ENCODE measurements around the gene LRRFIP2. TPM values are rescaled to one million over a fixed set of nuclear protein-coding genes. Genes with fewer than 3 reads are reported as not detected.

LRRFIP2 gene
- total and polyA plus RNA-seq, 4 donors: 44.5 to 96.9 (median 57.0) TPM

- DNase-seq: no peak
- peaks cover 3% of the 10 kb centered on the region in 2 donors for H3K4me1 ChIP-seq (ENCODE audit: control insufficient read depth in 1 of 2, insufficient read depth in 2 of 2, low read length in 2 of 2)
- no peaks in the 10 kb centered on the region for H3K9me3 ChIP-seq (ENCODE audit: control insufficient read depth, low read length)
- no peak overlapping the region for H3K27ac ChIP-seq (ENCODE audit: low read depth in 1 of 2, low read length in 2 of 2)
- intact Hi-C loops (cut with DNase I): no loop called here
- no peaks in the 10 kb centered on the region for H3K36me3 ChIP-seq (ENCODE audit: control insufficient read depth in 1 of 2, insufficient read depth in 2 of 2, low read length in 1 of 2)
- no peak overlapping the region for H3K4me3 ChIP-seq (ENCODE audit: low read length in 2 of 2)
- ATAC-seq (ENCODE audit: low FRiP score): no peak
- no peaks in the 10 kb centered on the region for H3K27me3 ChIP-seq (ENCODE audit: control insufficient read depth in 1 of 2, insufficient read depth in 2 of 2, low read length in 1 of 2)
Observed at GRCh38 chr3:37097776-37098175, 76.6 kb downstream of the LRRFIP2 start.

GRCh38 chr3:37096975-37097374, 77.4 kb downstream of the LRRFIP2 start:
- 7 to 8% methylated on average over 1 of the region's 1 CpG for WGBS, 2 donors
- H3K9me3 ChIP-seq (ENCODE audit: control insufficient read depth, low read length): no peaks in the 10 kb centered on the region
- no peaks in the 10 kb centered on the region for H3K36me3 ChIP-seq (ENCODE audit: control insufficient read depth in 1 of 2, insufficient read depth in 2 of 2, low read length in 1 of 2)
- intact Hi-C loops (cut with DNase I): no loop called here
- no peaks in the 10 kb centered on the region for H3K27me3 ChIP-seq (ENCODE audit: control insufficient read depth in 1 of 2, insufficient read depth in 2 of 2, low read length in 1 of 2)
- peaks cover 0 to 3% of the 10 kb centered on the region in 2 donors for H3K4me1 ChIP-seq (ENCODE audit: control insufficient read depth in 1 of 2, insufficient read depth in 2 of 2, low read length in 2 of 2)
- no peak for DNase-seq
- H3K27ac ChIP-seq (ENCODE audit: low read depth in 1 of 2, low read length in 2 of 2): no peak overlapping the region
- no peak for ATAC-seq (ENCODE audit: low FRiP score)
- no peak overlapping the region for H3K4me3 ChIP-seq (ENCODE audit: low read length in 2 of 2)

- intact Hi-C loops (cut with DNase I): no loop called here
- WGBS, 2 donors: 7 to 11% methylated on average over 1 of the region's 1 CpG
- no peak overlapping the region for H3K4me3 ChIP-seq (ENCODE audit: low read length in 2 of 2)
- no peaks in the 10 kb centered on the region for H3K9me3 ChIP-seq (ENCODE audit: control insufficient read depth, low read length)
- DNase-seq (no peak), ATAC-seq (ENCODE audit: low FRiP score) (no peak)
- no peak overlapping the region for H3K27ac ChIP-seq (ENCODE audit: low read depth in 1 of 2, low read length in 2 of 2)
- H3K4me1 ChIP-seq (ENCODE audit: control insufficient read depth in 1 of 2, insufficient read depth in 2 of 2, low read length in 2 of 2): peaks cover 0 to 3% of the 10 kb centered on the region in 2 donors
- H3K27me3 ChIP-seq (ENCODE audit: control insufficient read depth in 1 of 2, insufficient read depth in 2 of 2, low read length in 1 of 2): no peaks in the 10 kb centered on the region
- H3K36me3 ChIP-seq (ENCODE audit: control insufficient read depth in 1 of 2, insufficient read depth in 2 of 2, low read length in 1 of 2): peaks cover 0 to under 1% of the 10 kb centered on the region in 2 donors
Observed at GRCh38 chr3:37096288-37096687, 78.1 kb downstream of the LRRFIP2 start.

- DNase-seq (no peak), ATAC-seq (ENCODE audit: low FRiP score) (no peak)
- Histone ChIP-seq H3K27me3 (ENCODE audit: control insufficient read depth in 1 of 2, insufficient read depth in 2 of 2, low read length in 1 of 2) (no peaks in the 10 kb centered on the region), H3K4me1 (ENCODE audit: control insufficient read depth in 1 of 2, insufficient read depth in 2 of 2, low read length in 2 of 2) (peaks cover 0 to 3% of the 10 kb centered on the region in 2 donors), H3K36me3 (ENCODE audit: control insufficient read depth in 1 of 2, insufficient read depth in 2 of 2, low read length in 1 of 2) (peaks cover 0 to 2% of the 10 kb centered on the region in 2 donors), H3K4me3 (ENCODE audit: low read length in 2 of 2) (no peak overlapping the region), H3K9me3 (ENCODE audit: control insufficient read depth, low read length) (no peaks in the 10 kb centered on the region), H3K27ac (ENCODE audit: low read depth in 1 of 2, low read length in 2 of 2) (no peak overlapping the region)
- intact Hi-C loops (cut with DNase I): no loop called here
- WGBS, 2 donors: 53 to 68% methylated on average over 3 of the region's 3 CpGs
Observed at GRCh38 chr3:37094636-37095035, 79.7 kb downstream of the LRRFIP2 start.

GRCh38 chr3:37093481-37093880, 80.9 kb downstream of the LRRFIP2 start:
- 90 to 97% methylated on average over 2 of the region's 2 CpGs for WGBS, 2 donors
- no peak for ATAC-seq (ENCODE audit: low FRiP score)
- Histone ChIP-seq H3K4me3 (ENCODE audit: low read length in 2 of 2) (no peak overlapping the region), H3K9me3 (ENCODE audit: control insufficient read depth, low read length) (no peaks in the 10 kb centered on the region), H3K4me1 (ENCODE audit: control insufficient read depth in 1 of 2, insufficient read depth in 2 of 2, low read length in 2 of 2) (no peaks in the 10 kb centered on the region), H3K27ac (ENCODE audit: low read depth in 1 of 2, low read length in 2 of 2) (no peak overlapping the region), H3K36me3 (ENCODE audit: control insufficient read depth in 1 of 2, insufficient read depth in 2 of 2, low read length in 1 of 2) (peaks cover 0 to 3% of the 10 kb centered on the region in 2 donors), H3K27me3 (ENCODE audit: control insufficient read depth in 1 of 2, insufficient read depth in 2 of 2, low read length in 1 of 2) (no peaks in the 10 kb centered on the region)
- no peak for DNase-seq
- intact Hi-C loops (cut with DNase I): no loop called here

- DNase-seq (no peak), ATAC-seq (ENCODE audit: low FRiP score) (no peak)
- Histone ChIP-seq H3K4me1 (ENCODE audit: control insufficient read depth in 1 of 2, insufficient read depth in 2 of 2, low read length in 2 of 2) (no peaks in the 10 kb centered on the region), H3K36me3 (ENCODE audit: control insufficient read depth in 1 of 2, insufficient read depth in 2 of 2, low read length in 1 of 2) (peaks cover 4% of the 10 kb centered on the region in 2 donors), H3K4me3 (ENCODE audit: low read length in 2 of 2) (no peak overlapping the region), H3K9me3 (ENCODE audit: control insufficient read depth, low read length) (no peaks in the 10 kb centered on the region), H3K27ac (ENCODE audit: low read depth in 1 of 2, low read length in 2 of 2) (no peak overlapping the region), H3K27me3 (ENCODE audit: control insufficient read depth in 1 of 2, insufficient read depth in 2 of 2, low read length in 1 of 2) (no peaks in the 10 kb centered on the region)
- intact Hi-C loops (cut with DNase I): no loop called here
- 99% methylated on average over 3 of the region's 3 CpGs for WGBS, 2 donors
Observed at GRCh38 chr3:37092484-37092883, 81.9 kb downstream of the LRRFIP2 start.

GRCh38 chr3:37087870-37088269, 86.5 kb downstream of the LRRFIP2 start:
- ATAC-seq (ENCODE audit: low FRiP score) (no peak), DNase-seq (no peak)
- WGBS, 2 donors: 91 to 95% methylated on average over 2 of the region's 2 CpGs
- Histone ChIP-seq H3K4me3 (ENCODE audit: low read length in 2 of 2) (no peak overlapping the region), H3K9me3 (ENCODE audit: control insufficient read depth, low read length) (no peaks in the 10 kb centered on the region), H3K27ac (ENCODE audit: low read depth in 1 of 2, low read length in 2 of 2) (no peak overlapping the region), H3K4me1 (ENCODE audit: control insufficient read depth in 1 of 2, insufficient read depth in 2 of 2, low read length in 2 of 2) (no peaks in the 10 kb centered on the region), H3K36me3 (ENCODE audit: control insufficient read depth in 1 of 2, insufficient read depth in 2 of 2, low read length in 1 of 2) (peaks cover 4% of the 10 kb centered on the region in 2 donors), H3K27me3 (ENCODE audit: control insufficient read depth in 1 of 2, insufficient read depth in 2 of 2, low read length in 1 of 2) (no peaks in the 10 kb centered on the region)
- intact Hi-C loops (cut with DNase I): no loop called here

- 84 to 90% methylated on average over 6 of the region's 6 CpGs for WGBS, 2 donors
- Histone ChIP-seq H3K4me3 (ENCODE audit: low read length in 2 of 2) (no peak overlapping the region), H3K4me1 (ENCODE audit: control insufficient read depth in 1 of 2, insufficient read depth in 2 of 2, low read length in 2 of 2) (no peaks in the 10 kb centered on the region), H3K27ac (ENCODE audit: low read depth in 1 of 2, low read length in 2 of 2) (no peak overlapping the region), H3K27me3 (ENCODE audit: control insufficient read depth in 1 of 2, insufficient read depth in 2 of 2, low read length in 1 of 2) (no peaks in the 10 kb centered on the region), H3K9me3 (ENCODE audit: control insufficient read depth, low read length) (no peaks in the 10 kb centered on the region), H3K36me3 (ENCODE audit: control insufficient read depth in 1 of 2, insufficient read depth in 2 of 2, low read length in 1 of 2) (peaks cover 4% of the 10 kb centered on the region in 2 donors)
- no peak for ATAC-seq (ENCODE audit: low FRiP score)
- intact Hi-C loops (cut with DNase I): no loop called here
- no peak for DNase-seq
Observed at GRCh38 chr3:37086918-37087317, 87.5 kb downstream of the LRRFIP2 start.

- no peak for ATAC-seq (ENCODE audit: low FRiP score)
- WGBS, 2 donors: 81 to 83% methylated on average over 3 of the region's 3 CpGs
- peak overlapping the region in 1 of 2 donors; percentile 57 for H3K27ac ChIP-seq (ENCODE audit: low read depth in 1 of 2, low read length in 2 of 2)
- H3K4me1 ChIP-seq (ENCODE audit: control insufficient read depth in 1 of 2, insufficient read depth in 2 of 2, low read length in 2 of 2): no peaks in the 10 kb centered on the region
- H3K4me3 ChIP-seq (ENCODE audit: low read length in 2 of 2): no peak overlapping the region
- intact Hi-C loops (cut with DNase I): no loop called here
- DNase-seq: no peak
- no peaks in the 10 kb centered on the region for H3K9me3 ChIP-seq (ENCODE audit: control insufficient read depth, low read length)
- peaks cover 0 to 2% of the 10 kb centered on the region in 2 donors for H3K36me3 ChIP-seq (ENCODE audit: control insufficient read depth in 1 of 2, insufficient read depth in 2 of 2, low read length in 1 of 2)
- no peaks in the 10 kb centered on the region for H3K27me3 ChIP-seq (ENCODE audit: control insufficient read depth in 1 of 2, insufficient read depth in 2 of 2, low read length in 1 of 2)
Observed at GRCh38 chr3:37082317-37082716, 92.1 kb downstream of the LRRFIP2 start.
